NCI-H1105 treated with DMSO at 0.1 percent for 48 hours (cell line): ENCODE measurements around the gene STAU1.
"Not testable (repeated sequence)": the region's sequence is repeated elsewhere in the genome, so short reads cannot be mapped to it uniquely, and the experiment has no call there.

Experiments
- DNase-seq: peaks from one replicate; lab custom pipeline; 2025; lab: John Stamatoyannopoulos, UW

Gene STAU1

GRCh38 chr20:49187851-49188641 lies at the start of gene STAU1:
Gene STAU1 (minus strand): TSS chr20:49188334. CDS start chr20:49166201, 22,133 bp downstream.
- DNase-seq = peak; percentile 95

- no peak for DNase-seq
Observed at GRCh38 chr20:49237531-49237930, 49.4 kb upstream of the STAU1 start.

- no peak for DNase-seq
Observed at GRCh38 chr20:49236301-49236700, 48.2 kb upstream of the STAU1 start.

- no peak for DNase-seq
Observed at GRCh38 chr20:49234831-49235230, 46.7 kb upstream of the STAU1 start.

- no peak for DNase-seq
Observed at GRCh38 chr20:49233226-49233625, 45.1 kb upstream of the STAU1 start.

GRCh38 chr20:49231471-49231870 lies 43.3 kb upstream of the STAU1 start:
- DNase-seq = no peak

GRCh38 chr20:49230561-49231133 lies 42.5 kb upstream of the STAU1 start:
- DNase-seq = no peak

- no peak for DNase-seq
Observed at GRCh38 chr20:49230021-49230420, 41.9 kb upstream of the STAU1 start.

- DNase-seq = no peak
Observed at GRCh38 chr20:49229381-49229780, 41.2 kb upstream of the STAU1 start.

GRCh38 chr20:49228676-49229075 lies 40.5 kb upstream of the STAU1 start:
- DNase-seq = peak; percentile 93

- no peak for DNase-seq
Observed at GRCh38 chr20:49225896-49226295, 37.8 kb upstream of the STAU1 start.

GRCh38 chr20:49219924-49220831 lies 32.0 kb upstream of the STAU1 start:
- DNase-seq = no peak

GRCh38 chr20:49219091-49219923 lies 31.2 kb upstream of the STAU1 start, which contains the start of gene DDX27:
Gene DDX27 (plus strand): TSS chr20:49219416. CDS start chr20:49219449, 33 bp downstream.
- peak; percentile 97 for DNase-seq

- not testable (repeated sequence) for DNase-seq
Observed at GRCh38 chr20:49218739-49219090, 30.6 kb upstream of the STAU1 start.

GRCh38 chr20:49216991-49217578 lies 29.0 kb upstream of the STAU1 start:
- peak; percentile 79 for DNase-seq

- no peak for DNase-seq
Observed at GRCh38 chr20:49215232-49215631, 27.1 kb upstream of the STAU1 start.

- DNase-seq = no peak
Observed at GRCh38 chr20:49214571-49214970, 26.4 kb upstream of the STAU1 start.

GRCh38 chr20:49210757-49211110 lies 22.6 kb upstream of the STAU1 start:
- DNase-seq = no peak

- no peak for DNase-seq
Observed at GRCh38 chr20:49210101-49210756, 22.1 kb upstream of the STAU1 start.

GRCh38 chr20:49207076-49207475 lies 18.9 kb upstream of the STAU1 start:
- DNase-seq = no peak

- no peak for DNase-seq
Observed at GRCh38 chr20:49203746-49204145, 15.6 kb upstream of the STAU1 start.
